ENCODE results near the gene SOSTDC1.
A peak's percentile ranks its signal among the peaks of the same experiment; 100 is the strongest.
"Not testable (repeated sequence)": the region's sequence is repeated elsewhere in the genome, so short reads cannot be mapped to it uniquely, and the experiment has no call there.

SOSTDC1 gene

GRCh38 chr7:16460789-16461493 lies 4.6 kb downstream of the SOSTDC1 start:
- no peak for DNase-seq

- not testable (repeated sequence) for DNase-seq
Observed at GRCh38 chr7:16456303-16456702, 9.2 kb downstream of the SOSTDC1 start.

- DNase-seq: no peak
Observed at GRCh38 chr7:16455591-16455990, 9.9 kb downstream of the SOSTDC1 start.

- no peak for DNase-seq
Observed at GRCh38 chr7:16450366-16450765, 15.2 kb downstream of the SOSTDC1 start.

GRCh38 chr7:16447876-16448275 lies 17.7 kb downstream of the SOSTDC1 start:
- DNase-seq: no peak

GRCh38 chr7:16446508-16446907 lies 19.0 kb downstream of the SOSTDC1 start:
- DNase-seq: no peak

GRCh38 chr7:16443871-16444270 lies 21.7 kb downstream of the SOSTDC1 start:
- not testable (repeated sequence) for DNase-seq

- no peak for DNase-seq
Observed at GRCh38 chr7:16438988-16439387, 26.6 kb downstream of the SOSTDC1 start.

- no peak for DNase-seq
Observed at GRCh38 chr7:16436306-16436705, 29.2 kb downstream of the SOSTDC1 start.

- DNase-seq: no peak
Observed at GRCh38 chr7:16433568-16434122, 31.9 kb downstream of the SOSTDC1 start.

GRCh38 chr7:16432425-16432731 lies 33.2 kb downstream of the SOSTDC1 start:
- no peak for DNase-seq

GRCh38 chr7:16431646-16432424 lies 33.7 kb downstream of the SOSTDC1 start:
- no peak for DNase-seq

GRCh38 chr7:16430133-16430532 lies 35.4 kb downstream of the SOSTDC1 start:
- no peak for DNase-seq

GRCh38 chr7:16428672-16429071 lies 36.9 kb downstream of the SOSTDC1 start:
- DNase-seq: no peak

- no peak for DNase-seq
Observed at GRCh38 chr7:16428182-16428581, 37.4 kb downstream of the SOSTDC1 start.

- DNase-seq: no peak
Observed at GRCh38 chr7:16423761-16424160, 41.8 kb downstream of the SOSTDC1 start.

GRCh38 chr7:16422917-16423316 lies 42.6 kb downstream of the SOSTDC1 start:
- DNase-seq: no peak

GRCh38 chr7:16422103-16422435 lies 43.5 kb downstream of the SOSTDC1 start:
- DNase-seq: no peak

- no peak for DNase-seq
Observed at GRCh38 chr7:16421333-16422102, 44.0 kb downstream of the SOSTDC1 start, which contains the start of gene CRPPA. CRPPA (minus strand) TSS chr7:16421538; CDS start chr7:16421322, 216 bp downstream.

GRCh38 chr7:16420649-16421332 lies 44.7 kb downstream of the SOSTDC1 start:
- DNase-seq: peak; percentile 85

GRCh38 chr7:16420329-16420648 lies 45.2 kb downstream of the SOSTDC1 start:
- no peak for DNase-seq

- DNase-seq: no peak
Observed at GRCh38 chr7:16419859-16420258, 45.7 kb downstream of the SOSTDC1 start.

GRCh38 chr7:16419126-16419525 lies 46.4 kb downstream of the SOSTDC1 start:
- DNase-seq: no peak

Measured in NCI-H2227 treated with DMSO at 0.1 percent for 48 hours (cell line).